GM18868 (cell line): ENCODE data around the gene FRMPD3.

ENCODE experiments used
- ATAC-seq: cut with Tn5 transposase; IDR thresholded peaks from one replicate; pipeline ENCODE4 v1.9.1; 2021; ENCODE audit warnings: mild to moderate bottlenecking, moderate library complexity; ENCODE audit not compliant: unreplicated experiment

Gene FRMPD3

GRCh38 chrX:107477406-107477805 is 28.0 kb downstream of the FRMPD3 start:
- no peak for ATAC-seq

GRCh38 chrX:107480272-107480671 is 30.8 kb downstream of the FRMPD3 start:
- ATAC-seq = no peak

DNA sequence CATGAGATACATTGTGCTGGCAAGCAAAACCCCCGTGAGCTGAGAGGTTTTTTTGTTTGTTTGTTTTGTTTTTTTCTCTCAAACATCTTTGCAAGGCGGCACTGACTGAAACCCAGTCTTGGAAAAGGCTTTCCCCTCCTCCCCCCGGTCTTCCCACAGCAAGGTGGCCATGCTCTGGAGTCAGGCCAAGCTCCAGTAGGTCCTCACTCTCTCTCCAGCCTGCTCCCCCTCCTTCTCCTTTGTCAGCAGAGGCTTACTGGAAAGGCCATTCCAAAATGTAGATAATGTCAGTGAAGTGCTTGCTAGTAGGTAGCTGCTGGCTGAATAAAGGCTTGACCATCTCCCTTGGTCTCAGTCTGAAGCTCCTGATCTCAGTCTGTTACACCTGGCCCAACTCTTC is 32.6 kb downstream of the FRMPD3 start:
- ATAC-seq = no peak

- ATAC-seq = no peak
Measured at GRCh38 chrX:107484002-107484726, 34.7 kb downstream of the FRMPD3 start.

DNA sequence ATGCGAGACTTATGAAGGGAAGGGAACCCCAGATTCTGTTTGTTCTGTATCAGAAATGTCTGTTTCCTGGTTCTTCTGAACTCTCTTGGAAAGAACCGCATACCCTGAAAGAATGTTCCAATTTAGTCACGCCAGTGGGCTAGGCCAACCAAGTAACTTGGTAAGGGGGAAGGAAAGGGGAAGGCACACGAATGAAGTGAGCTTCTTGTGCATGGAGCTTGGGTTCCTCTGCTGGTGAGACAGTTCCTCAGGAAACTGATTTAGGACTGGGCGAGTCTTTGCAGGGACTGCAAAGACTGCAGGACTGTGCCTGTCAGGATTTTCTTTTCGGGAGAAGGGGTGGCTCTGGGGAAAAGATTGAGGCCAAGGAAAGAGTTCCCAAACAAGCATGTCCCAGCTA is 35.6 kb downstream of the FRMPD3 start:
- no peak for ATAC-seq

GRCh38 chrX:107493141-107493540 is 43.7 kb downstream of the FRMPD3 start:
- ATAC-seq = no peak

DNA sequence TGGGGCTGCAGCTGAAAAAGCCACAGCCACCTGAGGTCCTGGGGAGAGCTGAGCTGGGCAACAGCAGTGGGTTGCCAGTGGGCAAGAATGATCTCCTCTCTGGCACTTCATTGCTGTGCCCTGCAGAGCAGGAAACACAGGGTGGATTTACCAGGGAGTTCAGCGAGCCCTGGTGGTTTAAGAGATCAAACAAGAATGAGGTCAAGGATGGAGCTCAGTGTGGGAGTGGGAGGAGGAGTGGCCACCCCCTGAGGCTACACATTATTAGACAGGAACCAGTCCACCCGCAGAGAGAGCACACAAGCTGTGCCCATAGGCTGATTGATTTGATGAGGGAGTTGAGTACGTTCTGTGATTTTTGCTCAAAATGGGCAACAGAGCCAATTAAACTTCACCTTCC is 47.3 kb downstream of the FRMPD3 start:
- no peak for ATAC-seq
